Body of pancreas (tissue), 4 donors: Measurements from ENCODE around the gene NUCKS1. TPM values are rescaled to one million over a fixed set of nuclear protein-coding genes. Genes with fewer than 3 reads are reported as not detected.

Experiments
- ATAC-seq: fragments of 150-250 bp; one replicate; pipeline ENCODE4 v1.9.1; 2016
- DNase-seq, 4 donors: peaks; one replicate each; pipeline ENCODE4 v3.0.0-alpha.2; 2019
- H3K27ac ChIP-seq, 4 donors: fragments of 200-600 bp; sonication (generic); 1 replicate in 3 of 4; 2 replicates in 1 of 4; pipeline versions ENCODE4 v1.5.1 to v1.6.1; 2016 to 2019; ENCODE audit warnings: mild to moderate bottlenecking in 1 of 4, mixed read lengths in 1 of 4, moderate library complexity in 1 of 4
- H3K27me3 ChIP-seq, 2 donors: fragments of 200-600 bp; sonication (generic); one replicate each; pipeline ENCODE4 v1.6.0; 2016; ENCODE audit warnings: mild to moderate bottlenecking in 1 of 2
- H3K36me3 ChIP-seq, 2 donors: fragments of 200-600 bp; sonication (generic); replicated peaks in 1 of 2; 2 replicates each; pipeline ENCODE4 v1.5.1; 2016; ENCODE audit warnings: low read depth in 2 of 2; ENCODE audit not compliant: insufficient read depth in 1 of 2
- H3K4me1 ChIP-seq: fragments of 200-600 bp; sonication (generic); one replicate; pipeline ENCODE4 v1.6.0; 2016
- H3K4me3 ChIP-seq, 2 donors: fragments of 200-600 bp; sonication (generic); 1 replicate in 1 of 2; 2 replicates in 1 of 2; pipeline ENCODE4 v1.5.1; 2016 to 2019
- H3K9me3 ChIP-seq, 3 donors: fragments of 200-600 bp; sonication (generic); 1 replicate in 2 of 3; 2 replicates in 1 of 3; pipeline ENCODE4 v1.5.1; 2016
- CTCF ChIP-seq, 7 experiments: fragments of 450-650 bp in 4 of 7; fragments of 200-600 bp in 3 of 7; sonication (generic) in 3 of 7; IDR thresholded peaks; one replicate each; pipeline ENCODE4 v1.5.1; 2016 to 2019; ENCODE audit warnings: antibody characterized with exemption in 7 of 7
- POLR2A ChIP-seq, 3 donors: fragments of 450-650 bp; IDR thresholded peaks; one replicate each; pipeline ENCODE4 v1.6.1; 2016; ENCODE audit warnings: antibody characterized with exemption in 3 of 3, mild to moderate bottlenecking in 2 of 3
- WGBS, 2 donors: methylation state at CpG; one replicate each; pipeline ENCODE4 v1.1.5; 2017; 5-methylcytosine and 5-hydroxymethylcytosine counted together
- intact Hi-C: fragments of 100-400 bp; cut with DNase I; formaldehyde crosslinking; loops from one replicate; pipeline ENCODE4 v1.15.1; 2023
- total RNA-seq, 2 donors: library from RNA; depleted of rRNA; stranded (reverse); fragments of >200 nt; gene quantifications; one replicate each; pipeline ENCODE4 v1.1.0, GENCODE V29; 2016

NUCKS1 gene
- total RNA-seq, 2 donors from 2014 or later: 37.6 to 39.2 TPM

GRCh38 chr1:205749234-205750137, 496 bp downstream of the NUCKS1 start:
- DNase-seq (peak; percentile 93 to 95 (median 94)), ATAC-seq (peak; percentile 84)
- no peaks in the 10 kb centered on the region for H3K27me3 ChIP-seq
- 0 to 1% methylated on average over 2 to 55 of the region's 81 CpGs for WGBS, 2 donors
- H3K4me1 ChIP-seq: peaks cover 23% of the 10 kb centered on the region
- H3K36me3 ChIP-seq: no peaks in the 10 kb centered on the region
- H3K9me3 ChIP-seq: no peaks in the 10 kb centered on the region
- TF ChIP-seq CTCF (IDR thresholded peaks at IDR 0.05) (peak in 1 of 7 experiments; percentile 10), POLR2A (IDR thresholded peaks at IDR 0.05) (peak; percentile 40 to 82 (median 60))
- peak overlapping the region; percentile 37 to 75 for H3K4me3 ChIP-seq
- peak overlapping the region; percentile 96 to 98 (median 98) for H3K27ac ChIP-seq
- intact Hi-C loops: no loop called here

- TF ChIP-seq POLR2A (IDR thresholded peaks at IDR 0.05) (peak in 1 of 3 donors; percentile 36), CTCF (IDR thresholded peaks at IDR 0.05) (peak in 1 of 7 experiments; percentile 11)
- Histone ChIP-seq H3K4me1 (peaks cover 23% of the 10 kb centered on the region), H3K27me3 (no peaks in the 10 kb centered on the region), H3K27ac (peak overlapping the region; percentile 96 to 98 (median 98)), H3K36me3 (no peaks in the 10 kb centered on the region), H3K4me3 (peak overlapping the region; percentile 37 to 75), H3K9me3 (no peaks in the 10 kb centered on the region)
- WGBS, 2 donors: 0 to 1% methylated on average over 25 of the region's 25 CpGs
- DNase-seq (peak in 3 of 4 donors; percentile 13 to 23 (median 17)), ATAC-seq (peak; percentile 37)
- intact Hi-C loops: no loop called here
Measured at GRCh38 chr1:205748403-205749233, 1.4 kb downstream of the NUCKS1 start.

- DNase-seq: no peak
- no peaks in the 10 kb centered on the region for H3K9me3 ChIP-seq
- no peak for ATAC-seq
- H3K27me3 ChIP-seq: no peaks in the 10 kb centered on the region
- H3K4me1 ChIP-seq: peaks cover 37% of the 10 kb centered on the region
- TF ChIP-seq POLR2A (IDR thresholded peaks at IDR 0.05): no peak
- no peak for TF ChIP-seq CTCF (IDR thresholded peaks at IDR 0.05)
- H3K36me3 ChIP-seq: no peaks in the 10 kb centered on the region
- H3K4me3 ChIP-seq: no peak overlapping the region
- intact Hi-C loops: no loop called here
- no peak overlapping the region for H3K27ac ChIP-seq
- WGBS, 2 donors: 43 to 56% methylated on average over 5 of the region's 5 CpGs
Measured at GRCh38 chr1:205746757-205747412, 3.1 kb downstream of the NUCKS1 start.

- H3K4me3 ChIP-seq: no peak overlapping the region
- H3K4me1 ChIP-seq: peaks cover 42% of the 10 kb centered on the region
- no peaks in the 10 kb centered on the region for H3K27me3 ChIP-seq
- intact Hi-C loops: no loop called here
- TF ChIP-seq CTCF (IDR thresholded peaks at IDR 0.05): no peak
- TF ChIP-seq POLR2A (IDR thresholded peaks at IDR 0.05): no peak
- H3K27ac ChIP-seq: peak overlapping the region in 1 of 4 donors; percentile 33
- no peaks in the 10 kb centered on the region for H3K9me3 ChIP-seq
- no peak for DNase-seq
- H3K36me3 ChIP-seq: no peaks in the 10 kb centered on the region
- 92 to 100% methylated on average over 7 to 8 of the region's 8 CpGs for WGBS, 2 donors
- ATAC-seq: no peak
Measured at GRCh38 chr1:205744403-205744802, 5.6 kb downstream of the NUCKS1 start.
